Measurements from ENCODE around the gene AK3. TPM values are rescaled to one million over a fixed set of nuclear protein-coding genes. Genes with fewer than 3 reads are reported as not detected.

AK3 gene
- 12.2 and 41.1 TPM in 2 replicates for total RNA-seq (2011; cell fraction: chromatin; rRNA removed; ENCODE audit: low replicate concordance)
- 15.2 and 20.9 TPM in 2 replicates for total RNA-seq (2011; cell fraction: nucleolus; rRNA removed)
- total RNA-seq (2011; cell fraction: nucleoplasm; rRNA removed) = 14.7 and 28.6 TPM in 2 replicates
- total RNA-seq (2014; rRNA removed) (78.6 and 148 TPM in 2 replicates), total RNA-seq (2014; rRNA removed; fragmentation: Illumina TruSeq; extraction: Trizol) (44.7 and 55.0 TPM in 2 replicates), total RNA-seq (2015; rRNA removed; fragmentation: Illumina TruSeq; extraction: Trizol) (34.2 and 40.5 TPM in 2 replicates), total RNA-seq (2021) (35.6 and 36.9 TPM in 2 replicates), polyA plus RNA-seq (2011; rRNA removed) (33.6 and 47.4 TPM in 2 replicates), polyA plus RNA-seq (2014; fragmentation: Illumina TruSeq; extraction: Trizol) (43.2 and 49.7 TPM in 2 replicates), polyA plus RNA-seq (2014; fragmentation: Nextera tagmentation; extraction: Ambion mirVana) (10 to 100 TPM; 12.2 to 16.0 TPM), polyA plus RNA-seq (2014; rRNA removed) (39.7 and 41.8 TPM in 2 replicates), polyA minus RNA-seq (2011; rRNA and poly(A)+ RNA removed) (20.3 and 22.8 TPM in 2 replicates), Bru-seq, nascent RNA (percentile 83 among the genes with signal in this experiment), BruChase-seq, experiment 1, labeled RNA remaining after a 2-hour chase (percentile 88 among the genes with signal in this experiment), BruChase-seq, experiment 2, labeled RNA remaining after a 6-hour chase (percentile 91 among the genes with signal in this experiment)
- 12.4 and 15.0 TPM in 2 replicates for polyA plus RNA-seq (2011; cell fraction: cytosol; rRNA removed)
- 24.0 and 31.9 TPM in 2 replicates for polyA plus RNA-seq (2011; cell fraction: nucleus; rRNA removed)
- 29.8 and 35.5 TPM in 2 replicates for polyA plus RNA-seq (2012)
- 18.7 and 28.2 TPM in 2 replicates for polyA minus RNA-seq (2011; cell fraction: cytosol; rRNA and poly(A)+ RNA removed)
- 30.8 and 33.7 TPM in 2 replicates for polyA minus RNA-seq (2011; cell fraction: nucleus; rRNA and poly(A)+ RNA removed)
- long read RNA-seq, experiment 1, transcript AK3-202 (5 exons, 2,736 nt) = major isoform, 58 of 88 reads
- long read RNA-seq, experiment 1, partial matches to known transcripts = 4 of 88 reads
- long read RNA-seq, experiment 1, other reads (novel, unspliced or antisense) = 24 of 88 reads
- long read RNA-seq, experiment 2, transcript AK3-202 (5 exons, 2,736 nt) = major isoform, 6 of 39 reads
- long read RNA-seq, experiment 2, partial matches to known transcripts = 0 of 39 reads
- long read RNA-seq, experiment 2, other reads (novel, unspliced or antisense) = 33 of 39 reads
- long read RNA-seq, experiment 3, transcript AK3-202 (5 exons, 2,736 nt) = major isoform, 55 of 64 reads
- long read RNA-seq, experiment 3, partial matches to known transcripts = 0 of 64 reads
- long read RNA-seq, experiment 3, other reads (novel, unspliced or antisense) = 9 of 64 reads

DNA sequence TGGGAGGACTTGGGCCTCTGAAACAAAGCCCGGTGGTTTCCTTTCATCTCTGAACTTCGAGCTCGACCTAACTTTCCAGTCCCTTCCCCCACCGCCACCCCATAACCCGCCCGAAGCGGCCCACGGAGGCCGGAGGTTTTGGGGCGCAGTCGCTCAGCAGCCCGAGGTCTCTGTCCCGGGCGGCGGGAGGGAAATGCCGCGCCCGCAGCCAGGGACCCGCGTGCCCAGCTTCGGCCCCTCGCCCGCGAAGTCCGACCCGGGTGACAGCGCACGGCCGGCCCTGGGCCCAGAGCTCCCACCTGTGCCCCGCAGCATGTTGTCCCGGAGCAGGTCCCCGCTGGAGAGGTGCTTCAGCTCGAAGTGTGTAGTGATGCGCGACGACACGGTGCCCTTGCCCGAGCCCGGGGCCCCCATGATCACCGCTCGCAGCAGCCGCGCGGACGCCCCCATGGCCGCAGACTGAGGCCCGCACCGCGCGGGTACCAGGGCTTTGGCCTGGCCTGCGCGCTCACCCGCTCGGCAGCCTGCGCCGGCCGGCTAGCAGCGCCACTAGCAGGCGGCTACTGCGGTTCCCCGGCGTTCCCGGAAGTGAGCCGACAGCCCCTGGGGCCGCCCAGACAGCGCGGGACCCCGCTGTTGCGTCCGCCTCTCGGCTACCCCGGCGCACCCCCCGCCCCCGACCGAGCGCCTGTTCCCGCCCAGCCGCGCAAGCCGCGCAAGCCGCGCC lies at the start of gene AK3:
AK3 (minus strand) TSS at position 565 of the 727 bp plus-strand sequence; CDS start at position 450, 115 bp downstream.
- DNase-seq (ENCODE audit: extremely low read depth in 1 of 4, low spot score in 3 of 4) (peak; percentile 85 to 92 (median 88)), ATAC-seq (peak; percentile 93), FAIRE-seq (no peak)
- Histone ChIP-seq H2AFZ (ENCODE audit: low read depth, low read length) (peak within 1 kb of the TSS; percentile 89), H3K79me2 (ENCODE audit: control insufficient read depth, insufficient read depth, low read length) (peaks cover 60% of the 10 kb centered on the region), H3K4me3 (peak within 1 kb of the TSS; percentile 89), H3K36me3 (ENCODE audit: control insufficient read depth, insufficient read depth, low read length) (peaks cover 10% of the 10 kb centered on the region; the same call in 1 of the 3 replicates), H3K4me2 (ENCODE audit: insufficient read depth, low read length) (peak within 1 kb of the TSS; percentile 83), H3K9ac (ENCODE audit: insufficient read depth in 1 of 2, low read depth in 2 of 2, low read length in 2 of 2) (peak within 1 kb of the TSS; percentile 84 to 96), H3K4me1 (replicated peaks in 1 of 2; ENCODE audit: control insufficient read depth in 2 of 2, insufficient read depth in 2 of 2, low read length in 2 of 2) (peaks cover 9 to 23% of the 10 kb centered on the region in 2 experiments; a peak in 4 of 5 replicates), H3K9me1 (ENCODE audit: control insufficient read depth, insufficient read depth, low read length) (no peaks in the 10 kb centered on the region), H4K20me1 (replicated peaks; ENCODE audit: control insufficient read depth, insufficient read depth, low read length) (no peaks in the 10 kb centered on the region), H3K9me3 (replicated peaks; ENCODE audit: control insufficient read depth, insufficient read depth, low read depth, low read length) (no peaks in the 10 kb centered on the region), H3K27me3 (ENCODE audit: control insufficient read depth in 2 of 2, insufficient read depth in 2 of 2, low read length in 2 of 2) (no peaks in the 10 kb centered on the region), H3K27ac (ENCODE audit: extremely low read depth, low read depth, low read length) (peak within 1 kb of the TSS; percentile 85)
- BruUV-seq (replicated peaks) = no TSS peak
- ChIA-PET POLR2A (interaction anchor here (0.6 to 1.6 kb wide), 2 partner anchors 8 to 65 kb away, joined by 3 to 4 read pairs; no protein-coding TSS in a partner anchor), CTCF (ENCODE audit: low intra/inter-chr PET ratio) (no interaction called here)
- intact Hi-C loops (cut with micrococcal nuclease) = loop anchor here (2.0 to 10.0 kb wide), 3 partner anchors 64 to 356 kb away; partner anchors contain the start of genes CDC37L1 and PLPP6
- WGBS (ENCODE audit: insufficient coverage, low coverage, missing lambda C conversion rate) = 0% methylated on average over 26 of the region's 84 CpGs
- in situ Hi-C loops (cut with MboI) = loop anchor here (25.0 kb wide), 1 partner anchor 696 kb away; the partner anchor contains the start of gene PLGRKT
- TF ChIP-seq ETV6 (IDR thresholded peaks at IDR 0.05; ENCODE audit: borderline replicate concordance in 1 of 2, low read depth in 2 of 2, low read length in 1 of 2) (no peak), ETV6 (CRISPR knock-in tag; IDR thresholded peaks at IDR 0.05; ENCODE audit: borderline replicate concordance) (0 out of 2 replicates have a peak, but pooled peaks have one; percentile 62), CAMTA2 (CRISPR knock-in tag; conservative IDR thresholded peaks at IDR 0.05) (no peak), KDM2B (CRISPR knock-in tag; IDR thresholded peaks at IDR 0.05) (no peak), MAZ (CRISPR knock-in tag; conservative IDR thresholded peaks at IDR 0.05 in 1 of 2, IDR thresholded peaks at IDR 0.05 in 1 of 2) (peak; percentile 45 to 62; a peak in 2 of 4 replicates), YY1 (IDR thresholded peaks at IDR 0.05; ENCODE audit: borderline replicate concordance in 1 of 3, control insufficient read depth in 1 of 3, extremely low read depth in 1 of 3, insufficient read depth in 3 of 3, insufficient read length in 1 of 3, insufficient replicate concordance in 2 of 3, low read depth in 1 of 3, low read length in 2 of 3) (peak in 2 of 3 experiments; percentile 51 to 81), ZNF511 (CRISPR knock-in tag; IDR thresholded peaks at IDR 0.05) (peak; percentile 85; the same call in 1 of the 2 replicates), ATF1 (CRISPR knock-in tag; IDR thresholded peaks at IDR 0.05) (no peak), ATF1 (tag; IDR thresholded peaks at IDR 0.05) (peak; percentile 52; the same call in 1 of the 2 replicates), ATF7 (IDR thresholded peaks at IDR 0.05) (peak; percentile 54; the same call in 1 of the 2 replicates), HCFC1 (IDR thresholded peaks at IDR 0.05; ENCODE audit: low read depth, low read length) (0 out of 2 replicates have a peak, but pooled peaks have one; percentile 22), PML (IDR thresholded peaks at IDR 0.05; ENCODE audit: low read length) (peak; percentile 45; the same call in 1 of the 2 replicates)

All from K562 (cell line).